ENCODE data around the gene CCL25. TPM values are rescaled to one million over a fixed set of nuclear protein-coding genes. Genes with fewer than 3 reads are reported as not detected.

The CCL25 gene
- total RNA-seq, 1 donor from 2014 or later: not detected

DNA sequence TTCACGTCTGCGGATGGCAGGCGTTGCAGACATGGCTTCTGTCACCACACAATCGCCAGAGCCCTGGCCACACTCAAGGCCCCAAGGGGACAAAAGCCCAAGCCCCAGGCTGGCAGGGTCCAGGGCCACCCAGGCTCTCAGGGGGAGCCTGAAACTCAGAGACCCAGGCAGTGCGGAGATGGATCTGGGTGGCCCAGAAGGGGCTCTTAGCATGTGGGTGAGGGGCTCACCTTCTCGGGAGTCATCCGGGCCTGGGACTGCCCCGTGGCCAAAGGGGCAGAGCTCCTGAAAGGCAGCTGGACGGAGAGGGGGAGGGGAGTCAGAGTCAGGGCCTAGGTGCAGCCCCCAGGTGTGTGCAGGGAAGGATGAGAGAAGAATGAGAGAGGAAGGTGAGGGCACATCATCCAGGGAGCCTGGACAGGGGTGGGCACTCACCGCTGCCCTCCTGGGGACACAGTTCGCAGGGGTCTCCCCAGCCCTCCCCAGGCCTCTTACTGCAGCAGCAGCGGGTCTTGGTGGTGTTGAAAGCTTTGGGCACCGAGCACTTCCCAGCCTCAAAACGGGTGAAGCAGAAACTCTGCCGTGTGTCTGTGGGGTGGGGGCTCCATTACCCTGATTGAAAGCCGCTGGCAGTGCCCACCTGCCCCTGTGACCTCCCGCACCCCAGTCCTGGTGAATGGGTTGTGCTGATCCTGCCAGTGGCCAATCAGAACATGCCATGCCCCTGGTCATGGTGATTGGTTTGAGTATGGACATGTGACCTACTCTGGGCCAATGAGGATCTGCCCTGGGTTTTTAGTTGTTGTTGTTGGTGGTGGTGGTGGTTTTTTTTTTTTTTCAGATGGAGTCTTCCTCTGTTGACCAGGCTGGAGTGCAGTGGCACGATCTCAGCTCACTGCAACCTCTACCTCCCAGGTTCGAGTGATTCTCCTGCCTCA, 37.4 kb downstream of the CCL25 start:
- no peak for FAIRE-seq
- no peak overlapping the region for H3K4me3 ChIP-seq (ENCODE audit: low read depth, low read length)
- H3K36me3 ChIP-seq (ENCODE audit: control insufficient read depth, insufficient read depth, low read length): no peaks in the 10 kb centered on the region
- TF ChIP-seq, protein P1, sequence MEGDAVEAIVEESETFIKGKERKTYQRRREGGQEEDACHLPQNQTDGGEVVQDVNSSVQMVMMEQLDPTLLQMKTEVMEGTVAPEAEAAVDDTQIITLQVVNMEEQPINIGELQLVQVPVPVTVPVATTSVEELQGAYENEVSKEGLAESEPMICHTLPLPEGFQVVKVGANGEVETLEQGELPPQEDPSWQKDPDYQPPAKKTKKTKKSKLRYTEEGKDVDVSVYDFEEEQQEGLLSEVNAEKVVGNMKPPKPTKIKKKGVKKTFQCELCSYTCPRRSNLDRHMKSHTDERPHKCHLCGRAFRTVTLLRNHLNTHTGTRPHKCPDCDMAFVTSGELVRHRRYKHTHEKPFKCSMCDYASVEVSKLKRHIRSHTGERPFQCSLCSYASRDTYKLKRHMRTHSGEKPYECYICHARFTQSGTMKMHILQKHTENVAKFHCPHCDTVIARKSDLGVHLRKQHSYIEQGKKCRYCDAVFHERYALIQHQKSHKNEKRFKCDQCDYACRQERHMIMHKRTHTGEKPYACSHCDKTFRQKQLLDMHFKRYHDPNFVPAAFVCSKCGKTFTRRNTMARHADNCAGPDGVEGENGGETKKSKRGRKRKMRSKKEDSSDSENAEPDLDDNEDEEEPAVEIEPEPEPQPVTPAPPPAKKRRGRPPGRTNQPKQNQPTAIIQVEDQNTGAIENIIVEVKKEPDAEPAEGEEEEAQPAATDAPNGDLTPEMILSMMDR (IDR thresholded peaks at IDR 0.05; ENCODE audit: insufficient read depth, low read length, severe bottlenecking): no peak
- DNase-seq (ENCODE audit: low read depth): no peak
- no peaks in the 10 kb centered on the region for H3K27me3 ChIP-seq (ENCODE audit: control insufficient read depth, insufficient read depth, low read length)

DNA sequence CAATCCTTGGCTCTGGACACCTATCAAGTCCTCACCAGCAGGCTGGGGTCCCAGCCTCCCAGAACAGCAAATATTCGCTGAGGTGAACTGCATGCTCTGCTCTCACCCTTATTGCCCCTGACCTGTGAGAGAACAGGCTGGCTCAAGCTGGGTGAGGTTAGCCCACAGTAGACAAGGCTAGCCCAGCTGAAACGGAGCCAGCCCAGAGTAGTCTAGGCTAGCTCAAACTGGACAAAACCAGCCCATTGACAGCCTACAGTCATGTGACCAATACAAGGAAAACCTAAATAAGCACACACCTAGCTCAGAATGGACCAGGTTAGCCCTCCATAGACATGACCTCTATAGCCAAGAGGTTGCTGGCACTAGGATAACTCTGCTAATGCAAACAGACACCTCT, 38.4 kb downstream of the CCL25 start:
- Histone ChIP-seq H3K4me3 (ENCODE audit: low read depth, low read length) (no peak overlapping the region), H3K27me3 (ENCODE audit: control insufficient read depth, insufficient read depth, low read length) (no peaks in the 10 kb centered on the region), H3K36me3 (ENCODE audit: control insufficient read depth, insufficient read depth, low read length) (no peaks in the 10 kb centered on the region)
- TF ChIP-seq, protein P1 (IDR thresholded peaks at IDR 0.05; ENCODE audit: insufficient read depth, low read length, severe bottlenecking): no peak
- FAIRE-seq (no peak), DNase-seq (ENCODE audit: low read depth) (no peak)

DNA sequence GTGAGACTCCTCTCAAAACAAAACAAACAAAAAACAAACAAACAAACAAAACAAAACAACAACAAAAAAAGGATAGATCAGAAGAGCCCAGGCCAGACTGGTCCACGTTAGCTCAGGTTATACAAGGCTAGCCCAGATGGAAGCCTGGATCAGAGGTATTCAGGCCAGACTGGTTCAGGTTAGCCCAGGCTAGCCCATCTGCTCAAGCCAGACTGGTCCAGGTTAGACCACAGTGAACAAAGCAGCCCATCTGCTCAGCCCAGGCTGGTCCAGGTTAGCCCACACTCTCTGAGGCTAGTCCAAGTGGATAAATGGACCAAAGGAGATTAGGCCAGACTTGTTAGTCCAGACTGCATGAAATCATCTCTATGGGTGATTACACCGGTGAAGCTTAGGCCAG, 41.2 kb downstream of the CCL25 start:
- Histone ChIP-seq H3K27me3 (ENCODE audit: control insufficient read depth, insufficient read depth, low read length) (no peaks in the 10 kb centered on the region), H3K4me3 (ENCODE audit: low read depth, low read length) (no peak overlapping the region), H3K36me3 (ENCODE audit: control insufficient read depth, insufficient read depth, low read length) (no peaks in the 10 kb centered on the region)
- FAIRE-seq (no peak), DNase-seq (ENCODE audit: low read depth) (no peak)
- TF ChIP-seq, protein P1 (IDR thresholded peaks at IDR 0.05; ENCODE audit: insufficient read depth, low read length, severe bottlenecking): no peak

DNA sequence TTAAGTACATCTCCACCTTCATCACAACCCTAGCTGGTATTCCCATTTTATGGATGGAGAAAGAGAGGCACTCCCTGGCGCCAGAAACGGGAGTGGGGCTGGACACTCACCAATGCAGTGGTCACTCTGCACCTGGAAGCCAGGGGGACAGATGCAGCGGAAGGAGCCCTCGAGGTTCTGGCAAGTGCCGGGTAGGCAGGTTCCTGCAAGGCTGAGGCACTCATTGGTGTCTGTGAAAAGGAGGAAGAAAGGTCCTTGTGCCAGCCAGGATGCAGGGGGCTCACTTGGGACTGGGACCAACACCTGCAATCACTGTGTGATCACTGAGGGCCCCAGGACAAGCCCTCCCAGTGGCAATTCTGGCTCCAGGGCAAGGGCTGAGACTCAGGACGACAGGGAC, 41.8 kb downstream of the CCL25 start:
- TF ChIP-seq, protein P1 (IDR thresholded peaks at IDR 0.05; ENCODE audit: insufficient read depth, low read length, severe bottlenecking): no peak
- DNase-seq (ENCODE audit: low read depth) (no peak), FAIRE-seq (no peak)
- H3K27me3 ChIP-seq (ENCODE audit: control insufficient read depth, insufficient read depth, low read length): no peaks in the 10 kb centered on the region
- no peak overlapping the region for H3K4me3 ChIP-seq (ENCODE audit: low read depth, low read length)
- no peaks in the 10 kb centered on the region for H3K36me3 ChIP-seq (ENCODE audit: control insufficient read depth, insufficient read depth, low read length)

DNA sequence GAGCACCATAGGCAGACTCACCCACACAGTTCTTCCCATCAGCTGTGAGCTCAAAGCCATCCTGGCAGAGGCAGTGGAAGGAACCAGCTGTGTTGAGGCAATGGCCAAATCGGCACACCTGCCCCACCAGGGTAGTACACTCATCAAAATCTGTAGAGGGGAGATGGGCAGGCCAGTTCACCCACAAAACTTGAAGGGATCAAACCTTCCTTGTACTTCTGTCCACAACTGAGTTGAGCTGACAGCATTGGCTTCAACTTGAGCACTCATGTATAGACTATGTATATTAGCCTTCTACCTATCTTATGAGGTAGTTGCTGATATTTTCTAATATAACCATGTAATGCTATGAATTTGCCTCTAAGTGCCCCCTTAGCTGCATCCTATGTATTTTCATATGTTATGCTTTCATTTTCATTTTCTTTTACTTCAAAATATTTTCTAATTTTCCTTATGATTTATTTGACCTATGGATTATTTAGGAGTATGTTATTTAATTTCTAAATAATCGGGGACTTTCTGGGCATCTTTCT, 42.9 kb downstream of the CCL25 start:
- no peaks in the 10 kb centered on the region for H3K27me3 ChIP-seq (ENCODE audit: control insufficient read depth, insufficient read depth, low read length)
- DNase-seq (ENCODE audit: low read depth) (no peak), FAIRE-seq (no peak)
- TF ChIP-seq, protein P1 (IDR thresholded peaks at IDR 0.05; ENCODE audit: insufficient read depth, low read length, severe bottlenecking): no peak
- H3K4me3 ChIP-seq (ENCODE audit: low read depth, low read length): no peak overlapping the region
- no peaks in the 10 kb centered on the region for H3K36me3 ChIP-seq (ENCODE audit: control insufficient read depth, insufficient read depth, low read length)

Measured in bronchial epithelial cell (primary cell).